Measurements from ENCODE around the gene SCARF2. TPM values are rescaled to one million over a fixed set of nuclear protein-coding genes. Genes with fewer than 3 reads are reported as not detected.
"Not testable (repeated sequence)": the region's sequence is repeated elsewhere in the genome, so short reads cannot be mapped to it uniquely, and the experiment has no call there.

Gene SCARF2
- total RNA-seq, 4 donors from 2014 or later: 28.4 to 72.0 (median 53.1) TPM

DNA sequence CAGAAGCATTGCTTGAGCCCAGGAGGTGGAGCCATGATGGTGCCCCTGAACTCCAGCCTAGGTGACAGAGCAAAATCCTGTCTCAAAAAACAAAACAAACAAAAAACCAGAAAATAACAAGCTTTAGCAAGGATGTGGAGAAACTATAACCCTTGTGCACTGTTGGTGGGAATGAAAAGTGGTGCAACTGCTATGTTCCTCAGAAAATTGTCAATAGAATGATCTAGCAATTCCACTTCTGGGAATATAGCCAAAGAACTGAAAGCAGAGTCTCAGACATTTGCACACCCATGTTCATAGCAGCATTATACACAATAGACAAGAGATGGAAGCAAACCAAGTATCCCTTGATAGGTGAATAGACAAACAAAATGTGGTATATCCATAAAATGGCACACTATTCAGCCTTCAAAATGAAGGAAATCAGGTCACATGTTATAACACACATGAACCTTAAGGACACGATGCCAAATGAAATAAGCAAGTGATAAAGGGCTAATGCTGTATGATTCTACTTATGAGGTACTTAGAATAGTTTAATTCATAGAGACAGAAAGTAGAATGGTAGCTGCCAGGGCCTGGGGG is 42.1 kb upstream of the SCARF2 start:
- Histone ChIP-seq H3K9me3 (peaks cover 0 to 5% (median 0%) of the 10 kb centered on the region in 4 donors), H3K4me1 (no peaks in the 10 kb centered on the region), H3K27me3 (no peaks in the 10 kb centered on the region), H3K36me3 (peaks cover 0 to 9% (median 0%) of the 10 kb centered on the region in 3 donors), H3K27ac (no peak overlapping the region), H3K4me3 (no peak overlapping the region)
- TF ChIP-seq EP300 (IDR thresholded peaks at IDR 0.05): no peak
- WGBS, 2 donors: 87 to 91% methylated on average over 1 of the region's 1 CpG
- DNase-seq (ENCODE audit: low spot score in 2 of 2): no peak

DNA sequence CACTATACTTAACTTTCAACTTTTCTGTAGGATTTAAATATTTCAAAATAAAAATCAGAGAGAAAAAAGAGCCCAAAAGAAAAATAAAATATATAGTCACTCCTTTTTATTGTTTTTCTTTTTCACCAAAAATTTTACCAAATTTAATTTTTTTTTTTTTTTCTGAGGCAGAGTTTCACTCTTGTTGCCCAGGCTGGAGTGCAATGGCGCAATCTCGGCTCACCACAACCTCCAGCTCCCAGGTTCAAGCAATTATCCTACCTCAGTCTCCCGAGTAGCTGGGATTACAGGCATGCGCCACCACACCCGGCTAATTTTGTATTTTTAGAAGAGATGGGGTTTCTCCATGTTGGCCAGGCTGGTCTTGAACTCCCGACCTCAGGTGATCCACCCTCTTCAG is 40.4 kb upstream of the SCARF2 start:
- not testable (repeated sequence) for H3K4me3 ChIP-seq; H3K27ac ChIP-seq; H3K9me3 ChIP-seq; H3K36me3 ChIP-seq; H3K4me1 ChIP-seq; H3K27me3 ChIP-seq; DNase-seq (ENCODE audit: low spot score in 2 of 2)
- 96% methylated on average over 6 of the region's 6 CpGs for WGBS, 2 donors

DNA sequence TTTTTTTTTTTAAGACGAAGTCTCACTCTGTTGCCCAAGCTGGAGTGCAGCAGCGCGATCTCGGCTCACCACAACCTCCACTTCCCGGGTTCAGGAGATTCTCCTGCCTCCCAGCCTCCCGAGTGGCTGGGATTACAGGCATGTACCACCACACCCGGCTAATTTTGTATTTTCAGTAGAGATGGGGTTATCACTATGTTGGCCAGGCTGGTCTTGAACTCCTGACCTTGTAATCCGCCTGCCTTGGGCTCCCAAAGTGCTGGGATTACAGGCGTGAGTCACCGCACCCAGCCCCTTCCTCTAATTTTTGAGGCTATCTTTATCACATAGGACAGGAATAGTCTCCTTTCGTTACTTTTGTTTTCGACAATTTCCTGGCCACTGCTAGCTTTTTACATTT is 37.9 kb upstream of the SCARF2 start:
- H3K9me3 ChIP-seq; H3K4me3 ChIP-seq; H3K4me1 ChIP-seq; H3K27me3 ChIP-seq; DNase-seq (ENCODE audit: low spot score in 2 of 2); H3K27ac ChIP-seq: not testable (repeated sequence)
- 84 to 92% methylated on average over 12 of the region's 12 CpGs for WGBS, 2 donors
- peaks cover 0 to 12% (median 4%) of the 10 kb centered on the region in 3 donors for H3K36me3 ChIP-seq

DNA sequence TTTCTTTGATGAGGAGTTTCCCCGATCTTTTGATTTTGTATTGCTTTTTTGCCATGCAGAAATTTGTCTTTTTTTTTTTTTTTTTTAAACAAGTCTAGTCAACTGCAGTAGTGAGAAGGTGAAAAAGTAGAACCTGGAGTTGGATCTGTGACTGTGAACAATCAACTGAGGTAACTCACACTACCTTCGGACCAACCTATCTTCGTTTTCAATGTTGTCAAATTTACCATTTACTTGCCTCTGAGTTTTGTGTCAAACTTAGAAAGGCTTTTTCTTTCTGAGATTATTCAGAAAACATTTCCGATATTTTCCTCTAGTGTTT is 37.5 kb upstream of the SCARF2 start:
- Histone ChIP-seq H3K27me3 (no peaks in the 10 kb centered on the region), H3K36me3 (peaks cover 0 to 17% (median 4%) of the 10 kb centered on the region in 3 donors), H3K4me1 (no peaks in the 10 kb centered on the region), H3K27ac (no peak overlapping the region), H3K4me3 (no peak overlapping the region), H3K9me3 (peaks cover 0 to under 1% (median 0%) of the 10 kb centered on the region in 4 donors)
- 95 to 96% methylated on average over 4 of the region's 4 CpGs for WGBS, 2 donors
- TF ChIP-seq EP300 (IDR thresholded peaks at IDR 0.05): no peak
- TF ChIP-seq, protein P1, sequence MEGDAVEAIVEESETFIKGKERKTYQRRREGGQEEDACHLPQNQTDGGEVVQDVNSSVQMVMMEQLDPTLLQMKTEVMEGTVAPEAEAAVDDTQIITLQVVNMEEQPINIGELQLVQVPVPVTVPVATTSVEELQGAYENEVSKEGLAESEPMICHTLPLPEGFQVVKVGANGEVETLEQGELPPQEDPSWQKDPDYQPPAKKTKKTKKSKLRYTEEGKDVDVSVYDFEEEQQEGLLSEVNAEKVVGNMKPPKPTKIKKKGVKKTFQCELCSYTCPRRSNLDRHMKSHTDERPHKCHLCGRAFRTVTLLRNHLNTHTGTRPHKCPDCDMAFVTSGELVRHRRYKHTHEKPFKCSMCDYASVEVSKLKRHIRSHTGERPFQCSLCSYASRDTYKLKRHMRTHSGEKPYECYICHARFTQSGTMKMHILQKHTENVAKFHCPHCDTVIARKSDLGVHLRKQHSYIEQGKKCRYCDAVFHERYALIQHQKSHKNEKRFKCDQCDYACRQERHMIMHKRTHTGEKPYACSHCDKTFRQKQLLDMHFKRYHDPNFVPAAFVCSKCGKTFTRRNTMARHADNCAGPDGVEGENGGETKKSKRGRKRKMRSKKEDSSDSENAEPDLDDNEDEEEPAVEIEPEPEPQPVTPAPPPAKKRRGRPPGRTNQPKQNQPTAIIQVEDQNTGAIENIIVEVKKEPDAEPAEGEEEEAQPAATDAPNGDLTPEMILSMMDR (IDR thresholded peaks at IDR 0.05): no peak
- no peak for DNase-seq (ENCODE audit: low spot score in 2 of 2)

DNA sequence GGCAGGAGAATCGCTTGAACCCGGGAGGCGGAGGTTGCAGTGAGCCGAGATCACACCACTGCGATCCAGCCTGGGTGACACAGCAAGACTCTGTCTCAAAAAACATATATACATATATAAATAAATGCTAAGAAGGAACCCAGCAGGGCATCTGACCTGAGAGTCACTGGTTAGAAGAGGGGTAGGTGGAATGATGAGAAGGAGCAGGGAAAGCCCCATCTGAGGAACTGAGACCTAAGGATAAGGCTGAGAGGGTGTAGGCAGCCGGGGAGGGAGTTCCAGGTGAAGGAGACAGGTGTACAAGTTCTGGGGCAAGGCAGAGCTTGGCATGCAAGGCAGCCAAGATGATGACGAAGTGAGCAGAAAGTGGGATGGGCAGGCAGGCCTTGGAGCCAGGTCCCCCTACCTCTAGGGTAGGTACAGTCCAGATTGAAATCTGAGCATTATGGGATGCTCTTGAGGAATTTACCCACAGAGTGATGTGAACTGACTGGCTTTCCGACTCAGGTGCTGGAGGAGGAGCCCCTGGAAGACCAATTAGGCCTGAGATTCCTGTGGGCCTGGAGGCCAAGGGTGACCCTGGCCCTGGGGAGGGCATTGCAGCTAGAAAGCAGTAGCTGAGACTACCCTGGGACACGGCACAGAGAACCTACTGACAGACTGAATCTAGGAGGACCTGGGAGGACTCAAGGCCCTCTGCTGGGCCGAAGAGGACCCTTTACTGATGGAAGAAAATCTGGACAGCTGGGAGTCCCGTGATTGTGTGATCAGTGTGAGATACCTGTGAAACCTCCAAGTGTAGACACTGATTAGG is 35.2 kb upstream of the SCARF2 start:
- no peak overlapping the region for H3K27ac ChIP-seq
- peaks cover 0 to 38% (median 4%) of the 10 kb centered on the region in 3 donors for H3K36me3 ChIP-seq
- no peak overlapping the region for H3K4me3 ChIP-seq
- no peaks in the 10 kb centered on the region for H3K9me3 ChIP-seq
- TF ChIP-seq POLR2A (IDR thresholded peaks at IDR 0.05): no peak
- WGBS, 2 donors: 92 to 95% methylated on average over 11 of the region's 11 CpGs
- H3K4me1 ChIP-seq: no peaks in the 10 kb centered on the region
- no peak for DNase-seq (ENCODE audit: low spot score in 2 of 2)
- no peaks in the 10 kb centered on the region for H3K27me3 ChIP-seq

DNA sequence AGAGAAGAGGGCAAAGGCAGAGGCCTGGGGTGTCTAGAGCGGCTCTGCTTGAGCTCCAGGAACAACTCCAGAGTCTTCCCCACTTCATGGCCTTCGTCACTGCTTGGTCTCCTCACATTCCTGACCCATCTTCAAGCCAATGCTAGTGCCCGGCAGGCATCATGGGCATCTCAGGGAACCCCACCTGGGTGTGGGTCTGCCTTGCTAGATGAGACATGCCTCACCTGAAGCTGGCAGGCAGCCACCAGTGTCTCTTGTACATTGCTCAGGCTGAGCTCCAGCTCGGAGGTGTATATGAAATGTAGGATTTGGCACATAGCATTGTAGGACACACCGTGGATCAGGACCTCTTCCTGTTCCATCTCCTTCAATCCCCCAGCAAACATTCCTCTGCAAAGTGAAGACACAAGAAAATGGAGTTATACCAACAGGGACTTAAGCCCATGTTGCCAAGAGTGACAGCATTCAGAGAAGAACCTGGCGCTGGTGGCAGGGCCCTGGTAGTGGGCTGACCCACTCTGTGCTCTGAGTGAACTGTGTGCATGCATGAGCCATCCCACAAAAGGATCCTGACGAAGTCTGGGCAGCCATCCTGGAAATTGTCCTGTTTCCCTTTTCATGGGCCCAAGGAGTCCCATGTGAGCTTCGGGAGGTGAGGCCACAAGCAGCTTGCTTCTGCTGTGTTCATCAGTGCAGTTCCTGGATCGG is 33.7 kb upstream of the SCARF2 start:
- Histone ChIP-seq H3K4me3 (no peak overlapping the region), H3K27ac (no peak overlapping the region), H3K27me3 (no peaks in the 10 kb centered on the region), H3K9me3 (no peaks in the 10 kb centered on the region), H3K4me1 (no peaks in the 10 kb centered on the region), H3K36me3 (peaks cover 0 to 39% (median 4%) of the 10 kb centered on the region in 3 donors)
- TF ChIP-seq, protein P1 (IDR thresholded peaks at IDR 0.05): no peak
- no peak for TF ChIP-seq POLR2A (IDR thresholded peaks at IDR 0.05)
- TF ChIP-seq EP300 (IDR thresholded peaks at IDR 0.05): no peak
- WGBS, 2 donors: 90 to 98% methylated on average over 9 of the region's 9 CpGs
- DNase-seq (ENCODE audit: low spot score in 2 of 2): no peak

DNA sequence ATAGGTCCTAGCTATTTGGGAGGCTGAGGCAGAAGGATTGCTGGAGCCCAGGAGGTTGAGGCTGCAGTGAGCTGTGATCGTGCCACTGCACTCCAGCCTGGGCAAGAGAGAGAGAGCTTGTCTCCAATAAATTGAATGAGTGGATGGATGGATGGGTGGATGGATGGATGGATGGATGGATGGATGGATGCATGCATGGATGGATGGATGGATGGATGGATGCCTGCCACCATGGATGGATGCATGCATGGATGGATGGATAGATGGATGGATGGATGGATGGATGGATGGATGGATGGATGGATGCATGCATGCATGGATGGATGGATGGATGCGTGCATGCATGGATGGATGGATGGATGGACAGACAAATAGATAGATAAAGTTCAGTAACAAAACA is 32.9 kb upstream of the SCARF2 start:
- H3K27me3 ChIP-seq; H3K27ac ChIP-seq; H3K9me3 ChIP-seq; DNase-seq (ENCODE audit: low spot score in 2 of 2); H3K4me3 ChIP-seq; H3K4me1 ChIP-seq: not testable (repeated sequence)
- H3K36me3 ChIP-seq: peaks cover 0 to 40% (median 4%) of the 10 kb centered on the region in 3 donors
- WGBS, 2 donors: 98% methylated on average over 2 of the region's 2 CpGs

All from tibial nerve (tissue), 4 donors.